GM19468 (cell line): ENCODE results near the gene CCDC12.
"Not testable (repeated sequence)": the region's sequence is repeated elsewhere in the genome, so short reads cannot be mapped to it uniquely, and the experiment has no call there.

Source experiments
- ATAC-seq: cut with Tn5 transposase; IDR thresholded peaks from one replicate; pipeline ENCODE4 v1.9.1; 2021; ENCODE audit warnings: mild to moderate bottlenecking, moderate library complexity, moderate number of reproducible peaks; ENCODE audit not compliant: unreplicated experiment; ENCODE audit errors: extremely low read depth

The CCDC12 gene

GRCh38 chr3:46984591-46985459 lies 8.3 kb upstream of the CCDC12 start:
- no peak for ATAC-seq

- no peak for ATAC-seq
Measured at GRCh38 chr3:46982546-46982945, 6.0 kb upstream of the CCDC12 start.

GRCh38 chr3:46981932-46982471 lies 5.5 kb upstream of the CCDC12 start:
- no peak for ATAC-seq

- no peak for ATAC-seq
Measured at GRCh38 chr3:46979958-46980497, 3.5 kb upstream of the CCDC12 start.

GRCh38 chr3:46978985-46979944 lies 2.7 kb upstream of the CCDC12 start, which contains the start of gene NBEAL2:
Gene NBEAL2, plus strand, starts transcription at chr3:46979666. Its CDS starts 196 bp downstream, at chr3:46979862.
- ATAC-seq: peak; percentile 64

GRCh38 chr3:46978381-46978780 lies 1.8 kb upstream of the CCDC12 start:
- ATAC-seq: no peak

- ATAC-seq: no peak
Measured at GRCh38 chr3:46977811-46978195, 1.3 kb upstream of the CCDC12 start.

- no peak for ATAC-seq
Measured at GRCh38 chr3:46974421-46975171, 1.9 kb downstream of the CCDC12 start.

- no peak for ATAC-seq
Measured at GRCh38 chr3:46972396-46972795, 4.1 kb downstream of the CCDC12 start.

GRCh38 chr3:46971742-46972141 lies 4.8 kb downstream of the CCDC12 start:
- ATAC-seq: no peak

GRCh38 chr3:46971151-46971550 lies 5.4 kb downstream of the CCDC12 start:
- ATAC-seq: no peak

- no peak for ATAC-seq
Measured at GRCh38 chr3:46970391-46971091, 6.0 kb downstream of the CCDC12 start.

GRCh38 chr3:46968783-46969428 lies 7.6 kb downstream of the CCDC12 start:
- ATAC-seq: no peak

- no peak for ATAC-seq
Measured at GRCh38 chr3:46966811-46967210, 9.7 kb downstream of the CCDC12 start.

GRCh38 chr3:46965151-46965550 lies 11.4 kb downstream of the CCDC12 start:
- ATAC-seq: no peak

- ATAC-seq: not testable (repeated sequence)
Measured at GRCh38 chr3:46964038-46964590, 12.4 kb downstream of the CCDC12 start.

- no peak for ATAC-seq
Measured at GRCh38 chr3:46962990-46963389, 13.6 kb downstream of the CCDC12 start.

- ATAC-seq: no peak
Measured at GRCh38 chr3:46962427-46962826, 14.1 kb downstream of the CCDC12 start.
